Measurements from ENCODE around the gene USP33.
"Not testable (repeated sequence)": the region's sequence is repeated elsewhere in the genome, so short reads cannot be mapped to it uniquely, and the experiment has no call there.

The USP33 gene

DNA sequence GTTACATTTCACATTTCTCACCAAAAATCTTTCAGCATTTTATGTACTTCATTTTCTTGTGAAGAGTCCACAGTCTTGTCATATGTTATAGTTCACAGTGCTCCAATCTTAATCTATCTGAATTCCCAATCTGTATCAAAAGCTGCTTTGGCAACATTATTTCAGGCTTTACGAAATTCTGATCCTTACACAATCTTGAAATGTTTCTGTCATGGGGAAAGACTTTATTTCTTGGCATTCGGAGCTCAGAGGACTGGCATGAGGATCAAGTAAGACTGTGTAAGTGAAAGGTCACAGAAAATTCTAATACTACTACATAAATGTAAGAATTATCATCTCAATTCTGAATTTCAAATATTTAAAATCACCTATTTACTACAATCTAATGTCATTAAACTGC lies 2.0 kb downstream of the USP33 start:
- H3F3A ChIP-seq (ENCODE audit: control insufficient read depth, insufficient read depth): peaks cover 5% of the 10 kb centered on the region; the same call in 1 of the 2 replicates
- H3K9me2 ChIP-seq (replicated peaks; ENCODE audit: control insufficient read depth, low read length): no peaks in the 10 kb centered on the region
- H4K20me1 ChIP-seq (ENCODE audit: control insufficient read depth, insufficient read depth, low read depth, low read length): peaks cover 9% of the 10 kb centered on the region; the same call in 1 of the 2 replicates
- H3K4me3 ChIP-seq (ENCODE audit: low read length): peak overlapping the region; percentile 35
- H3K9me3 ChIP-seq (ENCODE audit: control insufficient read depth, insufficient read depth, low read length): no peaks in the 10 kb centered on the region
- H3K4me2 ChIP-seq (ENCODE audit: low read length): peak overlapping the region; percentile 88
- H3K27me3 ChIP-seq (ENCODE audit: control insufficient read depth, low read length): no peaks in the 10 kb centered on the region
- TF ChIP-seq, protein P1, sequence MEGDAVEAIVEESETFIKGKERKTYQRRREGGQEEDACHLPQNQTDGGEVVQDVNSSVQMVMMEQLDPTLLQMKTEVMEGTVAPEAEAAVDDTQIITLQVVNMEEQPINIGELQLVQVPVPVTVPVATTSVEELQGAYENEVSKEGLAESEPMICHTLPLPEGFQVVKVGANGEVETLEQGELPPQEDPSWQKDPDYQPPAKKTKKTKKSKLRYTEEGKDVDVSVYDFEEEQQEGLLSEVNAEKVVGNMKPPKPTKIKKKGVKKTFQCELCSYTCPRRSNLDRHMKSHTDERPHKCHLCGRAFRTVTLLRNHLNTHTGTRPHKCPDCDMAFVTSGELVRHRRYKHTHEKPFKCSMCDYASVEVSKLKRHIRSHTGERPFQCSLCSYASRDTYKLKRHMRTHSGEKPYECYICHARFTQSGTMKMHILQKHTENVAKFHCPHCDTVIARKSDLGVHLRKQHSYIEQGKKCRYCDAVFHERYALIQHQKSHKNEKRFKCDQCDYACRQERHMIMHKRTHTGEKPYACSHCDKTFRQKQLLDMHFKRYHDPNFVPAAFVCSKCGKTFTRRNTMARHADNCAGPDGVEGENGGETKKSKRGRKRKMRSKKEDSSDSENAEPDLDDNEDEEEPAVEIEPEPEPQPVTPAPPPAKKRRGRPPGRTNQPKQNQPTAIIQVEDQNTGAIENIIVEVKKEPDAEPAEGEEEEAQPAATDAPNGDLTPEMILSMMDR (IDR thresholded peaks at IDR 0.05; ENCODE audit: low read depth, low read length, poor library complexity, severe bottlenecking): no peak
- TF ChIP-seq EZH2phosphoT487 (IDR thresholded peaks at IDR 0.05; ENCODE audit: borderline replicate concordance, low read length): no peak
- peaks cover 3% of the 10 kb centered on the region for H3K36me3 ChIP-seq (ENCODE audit: control insufficient read depth, low read length)
- H3K27ac ChIP-seq (ENCODE audit: low read depth, low read length): no peak overlapping the region
- peaks cover 45% of the 10 kb centered on the region for H3K4me1 ChIP-seq (ENCODE audit: control insufficient read depth, low read length)
- peaks cover 70% of the 10 kb centered on the region for H3K79me2 ChIP-seq (ENCODE audit: control insufficient read depth, low read length)

DNA sequence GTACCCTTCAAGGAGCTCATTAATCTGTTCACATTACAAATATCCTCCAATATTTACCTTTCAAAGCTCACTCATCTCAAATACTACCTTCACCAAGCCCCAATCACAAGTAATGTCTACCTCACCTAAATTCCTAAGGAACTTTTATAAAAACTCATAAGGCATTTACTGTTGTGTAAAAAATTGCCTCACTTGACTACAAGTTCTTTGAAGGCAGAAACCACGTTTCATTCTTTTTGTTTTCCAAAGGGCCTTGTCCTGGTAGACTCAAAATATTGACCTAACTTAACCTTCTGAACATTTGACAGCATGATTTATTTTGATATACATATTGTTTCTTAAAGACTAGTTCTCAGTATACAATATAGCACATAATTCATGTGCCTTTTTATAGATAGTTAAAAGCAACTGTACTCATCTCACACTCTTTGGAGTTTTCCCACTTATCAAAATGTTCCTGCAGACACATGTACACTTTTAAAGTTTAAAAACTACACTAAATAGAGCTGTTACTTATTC lies 2.5 kb downstream of the USP33 start:
- Histone ChIP-seq H3K4me3 (ENCODE audit: low read length) (peak overlapping the region; percentile 35), H3K9me2 (replicated peaks; ENCODE audit: control insufficient read depth, low read length) (no peaks in the 10 kb centered on the region), H3K27me3 (ENCODE audit: control insufficient read depth, low read length) (no peaks in the 10 kb centered on the region), H4K20me1 (ENCODE audit: control insufficient read depth, insufficient read depth, low read depth, low read length) (peaks cover 9% of the 10 kb centered on the region; the same call in 1 of the 2 replicates), H3K4me2 (ENCODE audit: low read length) (peak overlapping the region; percentile 88), H3F3A (ENCODE audit: control insufficient read depth, insufficient read depth) (peaks cover 5% of the 10 kb centered on the region; the same call in 1 of the 2 replicates), H3K79me2 (ENCODE audit: control insufficient read depth, low read length) (peaks cover 75% of the 10 kb centered on the region), H3K9me3 (ENCODE audit: control insufficient read depth, insufficient read depth, low read length) (no peaks in the 10 kb centered on the region), H3K36me3 (ENCODE audit: control insufficient read depth, low read length) (peaks cover 3% of the 10 kb centered on the region), H3K27ac (ENCODE audit: low read depth, low read length) (no peak overlapping the region), H3K4me1 (ENCODE audit: control insufficient read depth, low read length) (peaks cover 41% of the 10 kb centered on the region)
- TF ChIP-seq, protein P1 (IDR thresholded peaks at IDR 0.05; ENCODE audit: low read depth, low read length, poor library complexity, severe bottlenecking): no peak
- TF ChIP-seq EZH2phosphoT487 (IDR thresholded peaks at IDR 0.05; ENCODE audit: borderline replicate concordance, low read length): no peak

DNA sequence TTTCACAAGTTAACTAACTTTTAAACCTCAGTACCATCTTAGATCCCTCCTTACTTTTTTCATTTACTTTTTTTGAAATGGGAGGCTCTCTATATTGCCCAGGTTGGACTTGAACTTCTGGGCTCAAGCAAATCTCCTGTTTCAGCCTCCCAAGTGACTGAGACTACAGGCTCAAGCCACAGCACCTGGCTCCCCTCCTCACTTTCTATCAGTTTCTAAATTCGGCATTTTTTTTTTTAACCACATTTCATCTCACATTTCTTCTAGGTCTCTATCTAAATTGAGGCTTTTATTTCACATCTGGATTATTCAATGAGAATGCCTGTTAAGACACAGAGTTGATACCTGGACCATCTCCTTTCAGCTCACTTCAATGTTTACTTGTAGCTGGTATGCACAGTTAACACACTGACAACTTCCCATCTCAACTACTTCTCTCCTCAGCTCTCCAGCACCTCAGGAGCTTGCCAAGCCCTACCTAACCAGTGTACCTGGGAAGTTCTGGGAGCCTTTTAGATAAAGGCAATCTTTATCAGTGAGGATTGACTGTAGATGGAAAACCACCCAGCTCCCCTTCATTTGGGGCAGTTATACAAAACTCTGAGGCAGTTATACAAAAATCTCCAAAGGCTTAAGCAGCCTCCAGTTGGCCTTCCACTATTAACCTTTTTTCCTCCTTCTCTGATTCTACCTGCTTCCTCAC lies 3.4 kb downstream of the USP33 start:
- peaks cover 3% of the 10 kb centered on the region for H3K36me3 ChIP-seq (ENCODE audit: control insufficient read depth, low read length)
- no peaks in the 10 kb centered on the region for H3K9me2 ChIP-seq (replicated peaks; ENCODE audit: control insufficient read depth, low read length)
- no peak overlapping the region for H3K27ac ChIP-seq (ENCODE audit: low read depth, low read length)
- peak overlapping the region; percentile 88 for H3K4me2 ChIP-seq (ENCODE audit: low read length)
- no peaks in the 10 kb centered on the region for H3K27me3 ChIP-seq (ENCODE audit: control insufficient read depth, low read length)
- TF ChIP-seq, protein P1 (IDR thresholded peaks at IDR 0.05; ENCODE audit: low read depth, low read length, poor library complexity, severe bottlenecking): no peak
- no peak for TF ChIP-seq EZH2phosphoT487 (IDR thresholded peaks at IDR 0.05; ENCODE audit: borderline replicate concordance, low read length)
- H3K4me1 ChIP-seq (ENCODE audit: control insufficient read depth, low read length): peaks cover 38% of the 10 kb centered on the region
- peak overlapping the region; percentile 33 for H3K4me3 ChIP-seq (ENCODE audit: low read length)
- H4K20me1 ChIP-seq (ENCODE audit: control insufficient read depth, insufficient read depth, low read depth, low read length): peaks cover 9% of the 10 kb centered on the region; the same call in 1 of the 2 replicates
- H3K79me2 ChIP-seq (ENCODE audit: control insufficient read depth, low read length): peaks cover 84% of the 10 kb centered on the region
- peaks cover 5% of the 10 kb centered on the region; the same call in 1 of the 2 replicates for H3F3A ChIP-seq (ENCODE audit: control insufficient read depth, insufficient read depth)
- no peaks in the 10 kb centered on the region for H3K9me3 ChIP-seq (ENCODE audit: control insufficient read depth, insufficient read depth, low read length)

DNA sequence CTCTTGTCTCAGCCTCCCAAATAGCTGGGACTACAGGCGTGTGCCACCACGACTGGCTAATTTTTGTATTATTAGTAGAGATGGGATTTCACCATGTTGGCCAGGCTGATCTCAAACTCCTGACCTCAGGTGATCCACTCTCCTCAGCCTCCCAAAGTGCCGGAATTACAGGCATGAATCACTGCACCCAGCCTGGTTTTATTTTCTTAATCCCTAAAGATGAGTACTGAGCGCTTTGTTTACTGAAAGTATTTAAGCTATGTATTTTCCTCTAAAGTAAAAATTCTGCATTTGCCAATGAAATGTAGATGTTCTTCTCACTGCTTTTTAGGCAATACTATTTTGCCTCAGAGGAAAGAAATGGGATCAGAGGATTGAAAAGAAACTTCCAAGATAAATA lies 10.2 kb downstream of the USP33 start:
- not testable (repeated sequence) for H3K4me2 ChIP-seq (ENCODE audit: low read length); H3K9me3 ChIP-seq (ENCODE audit: control insufficient read depth, insufficient read depth, low read length); H4K20me1 ChIP-seq (ENCODE audit: control insufficient read depth, insufficient read depth, low read depth, low read length); H3K4me1 ChIP-seq (ENCODE audit: control insufficient read depth, low read length); H3K36me3 ChIP-seq (ENCODE audit: control insufficient read depth, low read length); H3K4me3 ChIP-seq (ENCODE audit: low read length); H3K9me2 ChIP-seq (replicated peaks; ENCODE audit: control insufficient read depth, low read length); H3K27ac ChIP-seq (ENCODE audit: low read depth, low read length); H3K27me3 ChIP-seq (ENCODE audit: control insufficient read depth, low read length); H3F3A ChIP-seq (ENCODE audit: control insufficient read depth, insufficient read depth)
- H3K79me2 ChIP-seq (ENCODE audit: control insufficient read depth, low read length): peaks cover 85% of the 10 kb centered on the region

Data from DOHH2 (cell line).